Retinal pigment epithelial cell (primary cell): ENCODE data around the gene ZNF792.
"Not testable (repeated sequence)": the region's sequence is repeated elsewhere in the genome, so short reads cannot be mapped to it uniquely, and the experiment has no call there.

Experiments
- DNase-seq: peaks from one replicate; pipeline ENCODE4 v3.0.0-alpha.2; 2010; ENCODE audit warnings: low read depth
- H3K4me3 ChIP-seq: 2 replicates; pipeline ENCODE4 v1.5.1; 2011; ENCODE audit warnings: mild to moderate bottlenecking, low read length, control low read depth, moderate library complexity
- TF ChIP-seq, protein P1 (sequence below): conservative IDR thresholded peaks from 2 replicates; pipeline ENCODE4 v1.5.1; 2011; ENCODE audit warnings: low read depth, low read length, control low read depth, inconsistent platforms

Gene ZNF792

DNA sequence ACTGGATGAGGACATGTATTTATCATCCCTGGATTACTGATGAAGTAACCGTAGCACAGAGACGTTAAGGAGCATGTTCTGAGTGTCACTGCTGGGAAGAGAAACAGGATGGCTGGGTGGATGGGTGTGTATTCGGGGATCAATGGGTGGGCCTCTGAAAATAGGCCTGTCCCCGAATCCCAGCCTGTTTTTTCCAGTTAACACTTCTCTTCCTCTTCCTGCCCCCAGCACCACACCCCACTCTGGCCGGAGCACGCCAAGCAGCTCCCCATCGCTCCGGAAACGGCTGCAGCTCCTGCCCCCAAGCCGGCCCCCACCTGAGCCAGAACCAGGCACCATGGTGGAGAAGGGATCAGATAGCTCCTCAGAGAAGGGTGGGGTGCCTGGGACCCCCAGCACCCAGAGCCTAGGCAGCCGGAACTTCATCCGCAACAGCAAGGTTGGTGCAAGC, 44.9 kb upstream of the ZNF792 start:
- DNase-seq: no peak
- TF ChIP-seq, protein P1, sequence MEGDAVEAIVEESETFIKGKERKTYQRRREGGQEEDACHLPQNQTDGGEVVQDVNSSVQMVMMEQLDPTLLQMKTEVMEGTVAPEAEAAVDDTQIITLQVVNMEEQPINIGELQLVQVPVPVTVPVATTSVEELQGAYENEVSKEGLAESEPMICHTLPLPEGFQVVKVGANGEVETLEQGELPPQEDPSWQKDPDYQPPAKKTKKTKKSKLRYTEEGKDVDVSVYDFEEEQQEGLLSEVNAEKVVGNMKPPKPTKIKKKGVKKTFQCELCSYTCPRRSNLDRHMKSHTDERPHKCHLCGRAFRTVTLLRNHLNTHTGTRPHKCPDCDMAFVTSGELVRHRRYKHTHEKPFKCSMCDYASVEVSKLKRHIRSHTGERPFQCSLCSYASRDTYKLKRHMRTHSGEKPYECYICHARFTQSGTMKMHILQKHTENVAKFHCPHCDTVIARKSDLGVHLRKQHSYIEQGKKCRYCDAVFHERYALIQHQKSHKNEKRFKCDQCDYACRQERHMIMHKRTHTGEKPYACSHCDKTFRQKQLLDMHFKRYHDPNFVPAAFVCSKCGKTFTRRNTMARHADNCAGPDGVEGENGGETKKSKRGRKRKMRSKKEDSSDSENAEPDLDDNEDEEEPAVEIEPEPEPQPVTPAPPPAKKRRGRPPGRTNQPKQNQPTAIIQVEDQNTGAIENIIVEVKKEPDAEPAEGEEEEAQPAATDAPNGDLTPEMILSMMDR: no peak
- H3K4me3 ChIP-seq: no peak overlapping the region

DNA sequence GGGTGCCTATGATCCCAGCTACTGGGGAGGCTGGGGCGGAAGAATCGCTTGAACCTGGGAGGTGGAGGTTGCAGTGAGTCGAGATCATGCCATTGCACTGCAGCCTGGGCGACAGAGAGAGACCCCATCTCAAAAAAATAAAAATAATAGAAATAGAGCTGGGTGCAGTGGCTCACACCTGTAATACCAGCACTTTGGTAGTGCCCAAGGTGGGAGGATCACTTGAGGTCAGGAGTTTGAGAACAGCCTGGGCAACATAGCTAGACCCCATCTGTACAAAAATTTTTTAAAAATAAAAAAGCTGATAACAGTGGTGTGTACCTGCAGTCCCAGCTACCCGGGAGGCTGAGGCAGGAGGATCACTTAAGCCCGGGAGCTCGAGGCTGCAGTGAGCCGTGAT, 43.4 kb upstream of the ZNF792 start:
- not testable (repeated sequence) for DNase-seq, H3K4me3 ChIP-seq

DNA sequence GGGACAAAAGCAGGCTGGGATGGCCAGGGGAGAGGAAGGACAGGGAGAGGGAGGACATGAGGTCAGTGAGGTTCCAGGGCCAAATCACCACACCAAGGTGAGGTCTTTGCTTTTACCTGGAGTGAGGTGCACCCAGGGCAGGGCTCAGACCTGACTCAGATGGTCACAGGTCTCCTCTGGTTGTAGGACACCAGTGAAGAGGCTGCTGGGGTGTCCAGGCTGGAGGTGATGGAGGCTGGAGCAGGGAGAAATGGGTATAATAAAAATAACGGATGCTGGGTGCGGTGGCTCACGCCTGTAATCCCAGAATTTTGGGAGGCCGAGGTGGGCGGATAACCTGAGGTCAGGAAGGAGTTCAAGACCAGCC, 43.0 kb upstream of the ZNF792 start:
- no peak overlapping the region for H3K4me3 ChIP-seq
- no peak for DNase-seq
- TF ChIP-seq, protein P1: no peak

DNA sequence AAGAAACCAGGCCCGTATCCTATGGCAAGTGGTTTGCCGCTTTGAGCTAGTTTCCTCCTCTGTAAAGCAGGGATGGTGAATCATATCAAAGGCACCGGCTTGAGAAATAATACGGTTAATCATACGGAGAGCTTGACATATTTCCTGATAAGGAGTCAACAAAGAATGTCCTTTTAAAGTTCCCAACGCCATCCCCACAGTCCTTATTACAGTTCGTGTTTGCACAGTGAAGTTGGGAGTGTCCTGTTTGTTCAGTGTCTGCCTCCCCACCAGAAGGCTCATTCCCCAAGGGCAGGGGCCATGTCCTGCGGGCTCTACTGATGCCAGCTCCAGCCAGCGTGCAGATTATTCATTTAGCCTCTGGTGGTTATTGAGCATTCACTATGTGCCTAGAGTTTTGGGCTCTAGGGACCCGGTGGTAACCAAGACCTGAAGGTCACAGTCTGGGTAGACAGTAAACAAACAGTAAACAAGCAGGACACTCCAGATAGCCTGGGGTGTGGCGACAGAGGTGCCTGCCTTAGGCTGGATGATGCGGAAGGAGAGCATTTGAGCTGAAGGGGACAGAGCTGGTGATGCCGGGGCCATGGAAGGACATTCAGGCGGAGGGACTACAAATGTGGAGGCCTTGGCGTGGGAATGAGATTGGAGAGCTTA, 42.4 kb upstream of the ZNF792 start:
- no peak for DNase-seq
- no peak overlapping the region for H3K4me3 ChIP-seq
- TF ChIP-seq, protein P1: no peak

DNA sequence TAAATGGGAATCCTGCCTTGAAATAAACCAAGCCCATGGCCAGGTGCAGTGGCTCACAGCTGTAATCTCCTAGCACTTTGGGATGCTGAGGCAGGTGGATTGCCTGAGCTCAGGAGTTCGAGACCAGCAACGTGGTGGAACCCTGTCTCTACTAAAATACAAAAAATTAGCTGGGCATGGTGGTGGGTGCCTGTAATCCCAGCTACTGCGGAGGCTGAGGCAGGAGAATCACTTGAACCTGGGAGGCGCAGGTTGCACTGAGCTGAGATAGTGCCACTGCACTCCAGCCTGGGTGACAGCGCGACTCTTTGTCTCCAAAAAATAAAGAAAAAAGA, 41.9 kb upstream of the ZNF792 start:
- DNase-seq, H3K4me3 ChIP-seq: not testable (repeated sequence)

DNA sequence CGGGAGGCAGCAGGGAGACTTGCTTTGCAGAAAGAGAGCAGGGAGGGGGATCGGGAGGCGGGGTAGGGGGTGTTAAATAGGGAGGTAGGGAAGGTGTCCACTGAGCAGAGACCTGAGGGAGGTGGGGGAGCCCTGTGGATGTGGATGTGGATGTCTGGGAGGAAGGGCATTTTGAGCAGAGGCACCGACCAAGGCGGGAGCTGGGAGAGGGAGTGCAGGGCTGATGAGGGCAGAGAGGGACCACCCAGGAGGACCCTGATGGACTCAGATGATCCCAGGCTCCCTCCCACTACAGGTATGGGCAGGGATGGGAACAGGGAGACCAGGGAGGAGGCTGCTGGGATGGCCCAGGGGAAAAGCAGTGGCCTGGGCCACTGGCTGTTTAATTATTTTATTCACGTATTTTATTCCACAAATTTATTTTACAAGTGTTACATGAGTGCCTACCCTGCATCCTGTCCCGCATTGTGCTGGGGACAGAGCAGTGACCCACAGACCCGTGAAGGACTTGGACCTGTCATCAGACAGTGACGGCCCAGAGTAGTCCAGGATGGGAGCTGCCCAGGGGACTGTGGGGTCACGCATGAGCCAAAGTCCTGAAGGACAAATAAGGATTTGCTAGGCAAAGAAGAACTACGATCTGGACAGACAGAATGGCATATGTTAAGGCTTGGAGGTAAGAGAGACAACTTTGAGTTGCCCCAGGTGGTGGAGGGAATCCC, 41.4 kb upstream of the ZNF792 start:
- no peak overlapping the region for H3K4me3 ChIP-seq
- TF ChIP-seq, protein P1: no peak
- DNase-seq: no peak

DNA sequence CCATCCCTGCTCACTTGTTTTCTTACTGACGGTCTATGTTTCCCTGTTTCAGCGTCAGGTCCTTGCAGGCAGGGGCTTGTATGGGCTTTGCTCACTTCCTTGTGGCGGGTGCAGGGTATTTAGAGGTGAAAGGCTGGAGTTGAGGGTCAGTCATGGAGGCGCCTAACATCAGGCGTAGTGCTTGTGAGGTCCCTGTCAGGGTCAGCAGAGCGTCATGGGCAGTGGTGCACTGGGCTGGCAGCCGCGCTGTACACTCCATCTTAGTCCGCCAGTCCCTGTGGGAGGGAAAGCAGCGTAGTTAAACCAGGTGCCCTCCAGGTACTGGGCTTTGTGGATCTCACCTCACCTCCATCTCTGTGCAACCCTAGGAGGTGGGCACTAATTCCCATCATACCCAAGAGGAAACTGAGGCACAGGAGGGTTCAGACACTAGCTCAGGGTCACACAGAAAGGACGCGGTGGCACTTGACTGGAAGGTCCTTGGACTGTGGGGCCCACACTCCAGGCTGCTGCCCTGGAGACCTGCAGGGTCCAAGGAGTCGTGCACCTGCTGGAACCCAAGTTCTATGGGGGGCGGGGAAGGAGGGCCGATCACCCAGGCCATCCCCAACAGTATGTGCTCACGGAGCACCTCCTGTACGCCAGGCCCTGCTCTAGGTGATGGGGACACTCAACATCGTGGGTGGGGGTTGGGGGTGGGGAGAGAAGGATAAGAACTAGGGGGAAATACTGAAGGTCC, 40.7 kb upstream of the ZNF792 start:
- TF ChIP-seq, protein P1: no peak
- H3K4me3 ChIP-seq: no peak overlapping the region
- DNase-seq: no peak

DNA sequence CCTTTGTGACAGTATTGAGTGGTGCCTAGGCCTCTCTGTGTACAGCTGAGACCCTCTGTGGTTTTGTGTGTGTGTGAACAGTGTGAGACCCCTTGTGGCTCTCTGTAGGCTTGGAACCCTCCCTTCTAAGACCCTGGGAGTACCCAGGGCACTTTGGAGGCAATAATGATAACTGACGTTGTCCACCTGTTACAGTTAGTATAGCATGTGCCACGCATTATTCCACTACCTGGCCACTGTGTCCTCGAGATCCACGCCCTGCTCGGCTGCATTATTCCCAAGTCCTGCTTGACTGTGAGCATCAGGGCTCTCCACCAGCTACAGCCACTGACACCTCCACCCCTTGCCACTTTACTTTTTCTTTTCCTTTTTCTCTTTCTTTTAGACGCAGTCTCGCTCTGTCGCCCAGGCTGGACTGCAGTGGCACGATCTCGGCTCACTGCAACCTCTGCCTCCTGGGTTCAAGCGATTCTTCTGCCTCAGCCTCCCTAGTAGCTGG, 38.1 kb upstream of the ZNF792 start:
- TF ChIP-seq, protein P1: no peak
- no peak for DNase-seq
- H3K4me3 ChIP-seq: no peak overlapping the region
